ENCODE data around the gene ZCWPW2.
A peak's percentile ranks its signal among the peaks of the same experiment; 100 is the strongest.

GRCh38 chr3:28317438-28318022 lies 31.0 kb upstream of the ZCWPW2 start:
- peak; percentile 80 for TF ChIP-seq CTCF (conservative IDR thresholded peaks at IDR 0.05; ENCODE audit: low read length)
- TF ChIP-seq EZH2phosphoT487 (IDR thresholded peaks at IDR 0.05; ENCODE audit: borderline replicate concordance), result no peak

Measured in Loucy (cell line).